GM19025 (cell line): Measurements from ENCODE around the gene TLX1.

Source experiments
- ATAC-seq: cut with Tn5 transposase; IDR thresholded peaks from one replicate; pipeline ENCODE4 v1.9.1; 2021; ENCODE audit warnings: mild to moderate bottlenecking, low read depth, moderate library complexity; ENCODE audit not compliant: unreplicated experiment

TLX1 gene

DNA sequence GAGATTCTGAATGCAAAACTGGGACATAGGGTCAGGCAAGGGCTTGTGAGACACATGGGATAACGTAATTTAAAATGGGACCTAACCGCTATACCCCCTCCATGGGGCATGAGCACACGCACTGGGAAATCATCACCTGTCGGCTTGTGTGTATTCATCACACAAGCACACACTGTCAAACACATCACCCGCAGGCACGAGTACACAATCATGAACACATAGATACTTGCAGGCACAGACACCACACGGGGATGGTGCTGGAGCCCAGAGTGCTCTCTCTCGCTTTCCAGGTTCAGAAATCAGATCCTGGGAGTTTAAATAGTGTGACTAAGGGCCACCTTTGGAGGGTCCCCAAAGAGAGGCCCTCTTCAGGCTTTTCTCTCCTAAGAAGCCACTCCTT, 19.6 kb upstream of the TLX1 start:
- ATAC-seq = no peak

DNA sequence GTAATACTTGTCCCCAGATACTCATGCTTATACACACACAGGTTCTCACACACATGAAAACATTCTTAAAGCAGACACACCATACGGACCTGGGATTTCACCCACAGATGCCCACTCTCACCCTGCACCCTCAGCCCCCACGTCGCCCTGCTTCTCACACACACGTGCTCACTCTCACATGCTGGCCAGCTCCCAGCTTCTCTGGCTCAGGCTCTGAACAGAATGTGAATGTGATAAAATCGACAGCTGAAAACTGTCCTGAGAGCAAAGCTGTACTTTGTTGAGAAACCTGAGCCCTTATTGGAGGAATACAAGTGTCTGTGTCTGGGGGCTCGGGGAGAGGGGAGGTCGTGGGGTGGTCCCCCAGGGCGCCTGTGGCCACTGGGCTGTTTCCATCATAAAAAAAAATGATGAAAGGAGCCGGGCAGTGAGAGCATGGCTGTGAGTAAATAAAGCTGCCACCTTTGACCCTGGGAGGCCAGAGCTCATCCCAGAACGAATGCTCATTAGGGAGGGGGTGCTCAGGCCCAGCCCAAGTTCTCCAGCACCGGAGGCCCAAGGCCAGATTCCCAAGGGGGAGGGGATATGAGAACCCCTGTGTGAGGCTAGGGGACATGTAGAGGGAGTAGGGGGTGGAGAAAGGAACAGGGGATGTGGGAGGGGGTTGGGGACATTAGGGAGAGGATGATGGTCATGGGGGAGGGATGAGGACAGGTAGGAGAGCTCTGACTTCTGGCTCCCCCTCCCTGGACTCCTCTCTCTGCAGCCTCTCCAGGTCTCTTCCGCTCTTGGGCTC, 18.1 kb upstream of the TLX1 start:
- no peak for ATAC-seq

GRCh38 chr10:101113890-101114403, 17.2 kb upstream of the TLX1 start:
- no peak for ATAC-seq

GRCh38 chr10:101114646-101115045, 16.5 kb upstream of the TLX1 start:
- ATAC-seq = no peak

- no peak for ATAC-seq
Measured at GRCh38 chr10:101116754-101117153, 14.3 kb upstream of the TLX1 start.

- no peak for ATAC-seq
Measured at GRCh38 chr10:101118031-101118430, 13.1 kb upstream of the TLX1 start.

DNA sequence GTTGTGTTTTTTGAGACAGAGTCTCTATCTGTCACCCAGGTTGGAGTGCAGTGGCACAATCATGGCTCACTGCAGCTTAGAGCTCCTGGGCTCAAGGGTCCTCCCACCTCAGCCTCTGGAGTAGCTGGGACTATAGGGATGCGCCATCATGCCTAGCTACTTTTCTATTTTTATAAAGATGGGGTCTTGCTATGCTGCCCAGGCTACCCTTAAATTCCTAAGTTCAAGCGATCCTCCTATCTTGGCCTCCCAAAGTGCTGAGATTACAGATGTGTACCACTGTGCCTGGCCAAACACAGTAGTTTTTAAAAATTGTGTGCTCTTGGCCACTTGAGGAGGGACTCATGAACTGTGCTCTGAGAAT, 10.6 kb upstream of the TLX1 start:
- ATAC-seq = no peak

- ATAC-seq = no peak
Measured at GRCh38 chr10:101120884-101121653, 10.0 kb upstream of the TLX1 start.

- ATAC-seq = no peak
Measured at GRCh38 chr10:101121654-101122031, 9.5 kb upstream of the TLX1 start.

GRCh38 chr10:101122270-101123084, 8.6 kb upstream of the TLX1 start:
- no peak for ATAC-seq

DNA sequence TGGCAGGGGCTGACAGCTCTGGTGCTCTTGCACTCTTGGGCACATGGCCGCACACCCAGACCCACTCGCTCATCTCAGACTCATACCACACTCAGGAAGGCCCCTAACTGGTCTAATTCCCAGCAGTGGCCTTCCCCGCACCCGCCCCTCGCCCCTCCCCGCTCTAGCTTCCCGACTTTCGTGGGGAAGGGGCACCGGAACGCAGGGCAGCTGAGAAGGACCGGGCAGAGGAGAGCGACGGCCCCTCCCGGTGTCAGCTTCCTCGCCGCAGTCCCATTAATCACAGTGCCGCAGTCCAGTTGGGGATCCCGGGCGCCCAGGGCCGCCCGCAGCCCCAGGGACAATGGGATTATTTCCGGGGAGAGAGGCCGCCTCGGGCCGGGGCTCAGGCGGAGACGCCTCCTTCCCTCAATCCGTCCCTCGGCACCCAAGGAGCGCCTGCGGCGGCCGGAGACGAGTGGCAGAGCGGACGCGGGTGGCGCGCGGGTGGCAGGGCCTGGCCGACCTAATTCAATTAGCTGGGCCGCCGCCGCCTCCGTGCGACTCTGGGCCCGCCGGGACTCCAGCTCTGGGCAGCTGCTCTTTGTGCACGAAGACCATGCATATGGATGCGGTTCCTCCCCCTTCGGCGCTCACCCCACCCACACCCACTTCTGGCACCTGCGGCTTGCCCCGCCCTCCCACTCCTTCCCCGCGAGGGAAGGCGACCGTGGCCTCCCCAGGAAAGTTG, 7.8 kb upstream of the TLX1 start:
- ATAC-seq = no peak

DNA sequence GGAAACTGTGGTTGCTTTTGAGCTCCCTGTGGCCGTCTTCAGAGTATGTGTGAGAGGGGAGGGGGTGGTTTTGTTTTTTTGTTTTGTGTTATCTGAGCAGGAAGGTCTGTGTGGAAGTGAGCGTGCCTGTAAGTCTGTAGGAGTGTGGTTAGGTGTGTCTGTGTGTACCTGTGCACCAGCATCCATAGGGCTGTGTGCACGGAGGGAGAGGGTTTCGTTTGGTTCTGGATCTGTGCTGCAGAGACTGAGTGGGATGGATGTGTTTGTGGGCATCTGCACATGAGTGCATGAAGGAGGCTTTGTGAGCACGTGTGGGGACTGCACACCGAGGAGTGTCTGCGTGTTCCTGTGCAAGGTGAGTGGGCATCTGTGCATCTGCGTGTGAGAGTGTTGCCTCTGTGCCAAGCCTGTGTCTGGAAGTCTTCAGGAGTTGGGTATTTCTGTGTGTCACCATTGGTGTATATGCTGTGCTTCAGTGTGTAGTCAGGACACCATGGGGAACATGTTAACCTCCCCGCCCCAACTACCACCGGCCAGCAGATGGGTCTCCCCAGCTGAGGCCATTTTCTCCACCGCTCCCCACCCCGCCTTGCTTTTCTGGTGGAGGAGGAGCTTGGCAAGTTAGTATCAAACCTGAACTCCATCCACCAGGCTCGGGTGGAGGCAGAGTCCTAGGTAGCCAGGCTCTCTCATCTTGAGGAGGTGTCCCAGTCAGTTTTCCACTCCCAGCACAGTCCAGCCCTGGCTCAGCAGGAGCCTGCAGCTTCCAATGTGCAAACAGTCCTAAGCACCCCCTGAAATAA, 7.1 kb upstream of the TLX1 start:
- ATAC-seq = no peak

GRCh38 chr10:101124933-101125332, 6.2 kb upstream of the TLX1 start:
- ATAC-seq = no peak

DNA sequence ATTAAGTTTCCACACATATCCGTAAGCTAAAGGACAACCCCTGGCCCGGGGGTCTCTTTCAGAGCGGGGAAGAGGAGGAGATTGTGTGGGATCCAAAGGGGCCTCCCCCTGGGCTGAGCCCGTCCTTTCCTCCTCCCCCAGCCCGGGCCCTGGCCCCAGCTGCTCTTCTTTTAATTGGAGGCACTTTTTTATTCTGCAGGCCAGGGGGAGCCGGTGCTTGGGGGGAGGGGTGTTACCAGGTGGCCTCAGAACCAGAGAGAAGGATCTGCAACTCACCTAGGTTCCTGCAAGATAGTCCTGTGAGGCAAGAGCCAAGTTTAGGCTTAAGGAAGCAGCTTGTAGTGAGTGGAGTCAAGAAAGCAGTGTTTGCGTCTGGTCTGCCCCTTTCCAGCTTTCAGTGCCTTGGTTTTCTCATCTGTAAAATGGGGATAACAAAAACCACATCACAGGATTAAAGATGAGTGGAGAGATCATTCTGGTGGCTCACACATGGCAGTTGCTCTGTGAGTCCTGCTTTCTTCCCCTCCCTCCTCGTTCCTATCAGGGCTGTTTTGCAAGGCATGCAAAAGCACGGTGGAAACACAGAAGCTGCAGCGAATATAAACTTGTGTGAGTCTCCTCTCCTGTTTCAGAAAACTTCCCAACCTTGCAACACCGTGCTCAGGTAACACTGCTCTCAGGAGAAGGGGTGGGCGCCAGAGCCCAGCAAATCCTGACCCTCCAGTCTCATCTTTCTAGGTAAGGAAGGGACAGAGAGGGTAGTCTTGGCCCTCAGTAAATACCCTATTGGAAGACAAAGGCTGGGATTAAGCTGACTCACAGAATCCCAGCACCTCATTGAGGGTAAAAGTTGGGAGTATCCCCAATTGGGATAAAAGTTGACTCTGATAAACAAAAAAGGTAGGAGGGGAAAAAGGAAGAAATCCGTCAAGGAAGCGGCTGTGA, 4.1 kb upstream of the TLX1 start:
- ATAC-seq = no peak

DNA sequence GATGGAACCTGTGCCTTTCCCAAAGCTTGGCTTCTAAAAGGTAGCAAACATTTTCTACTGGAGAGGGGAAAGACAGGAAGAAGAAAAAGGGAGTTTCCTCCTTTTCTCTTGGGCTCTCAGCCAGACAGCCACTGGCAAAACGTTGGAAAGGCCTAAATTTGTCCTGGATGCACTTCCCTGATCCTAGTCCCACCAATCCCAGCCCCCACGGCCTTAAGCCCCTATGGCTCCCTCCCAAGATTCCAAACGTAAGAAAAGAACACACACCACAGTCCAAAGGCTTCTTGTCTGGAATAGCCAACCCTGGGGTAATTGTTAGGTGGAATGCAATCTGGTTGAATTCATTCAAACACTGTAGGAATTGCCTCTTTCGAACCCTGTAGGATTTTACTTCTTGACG, 959 bp upstream of the TLX1 start:
- ATAC-seq = no peak

GRCh38 chr10:101131962-101132635, 999 bp downstream of the TLX1 start:
- ATAC-seq = no peak

DNA sequence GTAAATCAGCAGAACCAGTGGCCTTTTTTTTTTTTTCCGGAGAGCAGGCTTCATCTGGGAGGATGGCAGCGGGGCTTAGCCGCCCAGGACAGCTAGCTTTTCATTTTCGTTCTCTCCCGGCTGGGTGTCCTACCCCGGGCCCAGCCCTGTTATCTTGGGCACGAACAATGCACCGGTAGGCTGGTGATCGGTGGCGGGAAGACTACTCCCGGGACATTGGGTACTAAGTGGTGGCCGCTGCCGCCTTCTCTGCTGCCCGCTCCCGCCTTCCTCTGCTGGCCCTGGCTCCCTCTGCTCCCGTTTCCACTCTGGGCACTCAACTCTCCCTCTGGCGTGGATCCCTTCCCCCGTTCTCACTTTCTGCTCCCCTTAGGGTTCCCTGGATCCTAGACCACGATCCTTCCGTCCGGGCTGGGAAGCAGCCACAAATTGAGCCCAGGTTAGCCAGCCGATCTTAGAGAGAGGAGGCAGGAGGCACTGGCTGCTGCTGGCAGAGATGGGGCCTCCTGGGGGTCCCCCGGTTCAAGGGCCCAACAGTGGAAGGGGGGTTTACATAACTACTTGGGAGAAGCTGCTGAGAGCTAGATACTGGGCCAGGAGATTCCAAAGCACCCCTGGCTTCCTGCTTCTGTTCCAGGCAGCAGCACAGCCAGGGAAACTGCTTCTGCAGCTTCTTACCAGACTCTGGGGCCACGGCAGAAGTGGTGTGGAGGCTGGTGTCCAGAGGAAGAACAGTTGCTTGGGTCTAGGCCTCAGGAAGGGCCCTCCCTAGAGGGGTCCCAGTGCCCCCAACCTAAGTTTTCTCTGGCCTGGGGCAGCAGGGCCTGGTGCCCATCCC, 1.8 kb downstream of the TLX1 start:
- ATAC-seq = no peak
